ENCODE data around the gene SPINK13.

The SPINK13 gene

GRCh38 chr5:148314187-148314586, 45.6 kb downstream of the SPINK13 start:
- no peak for DNase-seq

- DNase-seq = no peak
Measured at GRCh38 chr5:148314731-148315130, 46.1 kb downstream of the SPINK13 start.

GRCh38 chr5:148320011-148320963, 51.7 kb downstream of the SPINK13 start:
- DNase-seq = peak in 1 of 4 experiments; percentile 2

- no peak for DNase-seq
Measured at GRCh38 chr5:148333262-148333849, 64.8 kb downstream of the SPINK13 start.

- DNase-seq = no peak
Measured at GRCh38 chr5:148335259-148335658, 66.7 kb downstream of the SPINK13 start, which contains the start of gene SPINK9. SPINK9 (plus strand) TSS chr5:148335559; CDS start chr5:148335614, 55 bp downstream.

Measured in suppressor macrophage (primary cell).